Neural progenitor cell (in vitro differentiated cells): ENCODE results near the gene GPD2. TPM values are rescaled to one million over a fixed set of nuclear protein-coding genes. Genes with fewer than 3 reads are reported as not detected.
A peak's percentile ranks its signal among the peaks of the same experiment; 100 is the strongest.

Source experiments
- DNase-seq: peaks from one replicate; pipeline ENCODE4 v3.0.0-alpha.2; 2016; ENCODE audit warnings: low spot score
- H2AFZ ChIP-seq: fragments of 200-600 bp; sonication (generic); replicated peaks from 2 replicates; pipeline ENCODE4 v1.6.1; 2016; ENCODE audit warnings: antibody characterized with exemption
- H3F3A ChIP-seq: fragments of 200-600 bp; sonication (generic); 2 replicates; pipeline ENCODE4 v1.6.1; 2016; ENCODE audit warnings: antibody characterized with exemption, low read depth
- H3K27ac ChIP-seq: fragments of 200-600 bp; sonication (generic); 2 replicates; pipeline ENCODE4 v1.5.1; 2016; ENCODE audit warnings: mild to moderate bottlenecking
- H3K27me3 ChIP-seq: fragments of 200-600 bp; sonication (generic); 2 replicates; pipeline ENCODE4 v1.6.1; 2016; ENCODE audit warnings: mild to moderate bottlenecking, moderate library complexity
- H3K36me3 ChIP-seq: fragments of 200-600 bp; sonication (generic); 2 replicates; pipeline ENCODE4 v1.5.1; 2016
- H3K4me1 ChIP-seq: fragments of 200-600 bp; sonication (generic); 2 replicates; pipeline ENCODE4 v1.6.1; 2016; ENCODE audit warnings: mixed run types
- H3K4me2 ChIP-seq: fragments of 200-600 bp; sonication (generic); 2 replicates; pipeline ENCODE4 v1.6.1; 2016
- H3K4me3 ChIP-seq: fragments of 200-600 bp; sonication (generic); 2 replicates; pipeline ENCODE4 v1.5.1; 2016
- H3K79me2 ChIP-seq: fragments of 200-600 bp; sonication (generic); 2 replicates; pipeline ENCODE4 v1.6.1; 2016; ENCODE audit warnings: low read depth
- H3K9ac ChIP-seq: fragments of 200-600 bp; sonication (generic); 2 replicates; pipeline ENCODE4 v1.6.1; 2016
- H3K9me3 ChIP-seq: fragments of 200-600 bp; sonication (generic); 2 replicates; pipeline ENCODE4 v1.5.1; 2016; ENCODE audit warnings: low read depth
- H4K20me1 ChIP-seq: fragments of 200-600 bp; sonication (generic); 2 replicates; pipeline ENCODE4 v1.6.1; 2016; ENCODE audit warnings: low read depth
- H3K27ac Mint-ChIP-seq: 3 replicates; pipeline ENCODE4 v1.8.0; 2021; ENCODE audit warnings: mixed read lengths
- H3K27me3 Mint-ChIP-seq: 2 replicates; pipeline ENCODE4 v1.8.0; 2022; ENCODE audit warnings: low read depth, mild to moderate bottlenecking, inconsistent platforms, moderate library complexity, mixed read lengths; ENCODE audit not compliant: insufficient read depth
- H3K36me3 Mint-ChIP-seq: 3 replicates; pipeline ENCODE4 v1.8.0; 2021; ENCODE audit warnings: mixed read lengths
- H3K4me1 Mint-ChIP-seq: 3 replicates; pipeline ENCODE4 v1.8.0; 2021; ENCODE audit warnings: mixed read lengths
- H3K4me3 Mint-ChIP-seq: 3 replicates; pipeline ENCODE4 v1.8.0; 2021; ENCODE audit warnings: mild to moderate bottlenecking, moderate library complexity, mixed read lengths
- H3K9me3 Mint-ChIP-seq: 3 replicates; pipeline ENCODE4 v1.8.0; 2020; ENCODE audit warnings: mixed read lengths
- CTCF ChIP-seq: fragments of 200-600 bp; sonication (generic); IDR thresholded peaks from 2 replicates; pipeline ENCODE4 v1.5.1; 2017; ENCODE audit warnings: antibody characterized with exemption, mild to moderate bottlenecking
- EZH2 ChIP-seq: fragments of 200-600 bp; sonication (generic); IDR thresholded peaks from 2 replicates; pipeline ENCODE4 v1.6.1; 2017; ENCODE audit warnings: antibody characterized with exemption, mild to moderate bottlenecking, moderate library complexity
- EZH2phosphoT487 ChIP-seq: fragments of 200-600 bp; sonication (generic); IDR thresholded peaks from 2 replicates; pipeline ENCODE4 v1.6.1; 2017; ENCODE audit warnings: antibody characterized with exemption
- total RNA-seq: library from RNA; depleted of rRNA; stranded (reverse); fragments of >200 nt; gene quantifications from 2 replicates; pipeline ENCODE4 v1.2.3, GENCODE V29; 2015; ENCODE audit warnings: low replicate concordance

Gene GPD2
- total RNA-seq, 1 donor from 2014 or later = 176 TPM

DNA sequence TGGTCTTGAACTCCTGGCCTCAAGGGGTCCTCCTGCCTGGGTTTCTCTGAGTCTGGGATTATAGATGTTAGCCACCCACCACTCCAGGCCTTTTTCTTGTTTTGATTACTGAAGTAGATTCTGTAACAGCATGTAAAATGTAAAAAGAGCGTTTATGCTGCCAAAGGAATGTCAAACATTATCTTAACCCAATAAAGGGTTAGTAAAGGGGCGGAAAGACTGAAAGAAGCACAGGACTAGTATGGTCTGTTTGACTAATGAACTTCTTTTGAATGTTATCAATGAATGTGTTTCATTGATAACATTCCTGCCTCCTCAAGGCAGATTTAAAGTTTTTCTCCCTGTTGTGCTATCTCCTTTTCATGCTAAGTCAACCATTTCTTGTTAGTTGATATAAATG lies 29.4 kb downstream of the GPD2 start:
- no peak for TF ChIP-seq CTCF
- H3K4me3 ChIP-seq = no peak overlapping the region
- no peak overlapping the region for H3K9ac ChIP-seq
- H3F3A ChIP-seq = peaks cover 15% of the 10 kb centered on the region
- no peak for DNase-seq
- no peaks in the 10 kb centered on the region for H3K9me3 ChIP-seq
- H3K27me3 ChIP-seq = no peaks in the 10 kb centered on the region
- no peaks in the 10 kb centered on the region for H3K36me3 ChIP-seq
- no peak overlapping the region for H3K27ac ChIP-seq
- H4K20me1 ChIP-seq = peaks cover 19% of the 10 kb centered on the region
- H3K27ac Mint-ChIP-seq = no peak overlapping the region
- peaks cover 39% of the 10 kb centered on the region for H3K79me2 ChIP-seq
- H3K27me3 Mint-ChIP-seq = peaks cover 4% of the 10 kb centered on the region
- H3K9me3 Mint-ChIP-seq = peaks cover 4% of the 10 kb centered on the region
- H3K4me3 Mint-ChIP-seq = no peak overlapping the region
- H3K4me2 ChIP-seq = no peak overlapping the region
- H3K4me1 ChIP-seq = peaks cover 17% of the 10 kb centered on the region
- H3K36me3 Mint-ChIP-seq = peaks cover 7% of the 10 kb centered on the region
- no peak overlapping the region for H2AFZ ChIP-seq
- peaks cover 8% of the 10 kb centered on the region for H3K4me1 Mint-ChIP-seq

- Histone ChIP-seq H3K9me3 (no peaks in the 10 kb centered on the region), H3K27ac (peak overlapping the region; percentile 61), H4K20me1 (peaks cover 19% of the 10 kb centered on the region), H3F3A (peaks cover 15% of the 10 kb centered on the region), H2AFZ (no peak overlapping the region), H3K9ac (no peak overlapping the region), H3K4me2 (peak overlapping the region; percentile 53), H3K4me1 (peaks cover 17% of the 10 kb centered on the region), H3K4me3 (no peak overlapping the region), H3K27me3 (no peaks in the 10 kb centered on the region), H3K79me2 (peaks cover 52% of the 10 kb centered on the region), H3K36me3 (no peaks in the 10 kb centered on the region)
- H3K4me3 Mint-ChIP-seq = no peak overlapping the region
- peaks cover 4% of the 10 kb centered on the region for H3K27me3 Mint-ChIP-seq
- peaks cover 13% of the 10 kb centered on the region for H3K4me1 Mint-ChIP-seq
- H3K36me3 Mint-ChIP-seq = peaks cover 7% of the 10 kb centered on the region
- no peak overlapping the region for H3K27ac Mint-ChIP-seq
- no peak for TF ChIP-seq EZH2
- TF ChIP-seq EZH2phosphoT487 = no peak
- no peak for TF ChIP-seq CTCF
- no peak for DNase-seq
- H3K9me3 Mint-ChIP-seq = peaks cover 4% of the 10 kb centered on the region
These were observed 30.7 kb downstream of the GPD2 start for GRCh38 chr2:156466739-156467405.

- Histone ChIP-seq H3K9ac (no peak overlapping the region), H3K9me3 (no peaks in the 10 kb centered on the region), H3K27me3 (no peaks in the 10 kb centered on the region), H3K4me3 (no peak overlapping the region), H2AFZ (no peak overlapping the region), H4K20me1 (peaks cover 19% of the 10 kb centered on the region), H3K79me2 (peaks cover 48% of the 10 kb centered on the region), H3K27ac (no peak overlapping the region), H3K36me3 (no peaks in the 10 kb centered on the region), H3F3A (peaks cover 15% of the 10 kb centered on the region), H3K4me2 (no peak overlapping the region), H3K4me1 (peaks cover 32% of the 10 kb centered on the region)
- no peak for TF ChIP-seq EZH2phosphoT487
- TF ChIP-seq CTCF = no peak
- Mint-ChIP-seq H3K9me3 (peaks cover 4% of the 10 kb centered on the region), H3K27me3 (peaks cover 4% of the 10 kb centered on the region), H3K36me3 (peaks cover 7% of the 10 kb centered on the region), H3K4me1 (peaks cover 13% of the 10 kb centered on the region), H3K4me3 (no peak overlapping the region), H3K27ac (no peak overlapping the region)
- DNase-seq = no peak
These were observed 34.9 kb downstream of the GPD2 start for GRCh38 chr2:156470975-156471583.
